ENCODE data around the gene SERPINB10.
A peak's percentile ranks its signal among the peaks of the same experiment; 100 is the strongest.

SERPINB10 gene

GRCh38 chr18:63917817-63918216 lies 10.1 kb downstream of the SERPINB10 start:
- H3K14ac ChIP-seq (ENCODE audit: low read length in 2 of 2), result no peak overlapping the region
- no peak overlapping the region for H3K4ac ChIP-seq (ENCODE audit: low read depth in 1 of 2, low read length in 2 of 2)
- no peaks in the 10 kb centered on the region for H3K9me3 ChIP-seq (ENCODE audit: control insufficient read depth, low read length)
- no peak overlapping the region for H3K4me2 ChIP-seq (ENCODE audit: low read length, poor library complexity, severe bottlenecking)
- no peak overlapping the region for H3K23ac ChIP-seq (ENCODE audit: low read length in 2 of 2)
- H4K8ac ChIP-seq (ENCODE audit: low read length), result no peak overlapping the region
- WGBS, result 73% methylated on average over 3 of the region's 5 CpGs
- H2BK5ac ChIP-seq (ENCODE audit: low read depth, low read length, poor library complexity, severe bottlenecking), result no peak overlapping the region
- no peak for DNase-seq
- H3K36me3 ChIP-seq (ENCODE audit: control insufficient read depth in 1 of 2, insufficient read depth in 2 of 2, low read depth in 1 of 2, low read length in 2 of 2), result no peaks in the 10 kb centered on the region
- no peak overlapping the region for H3K27ac ChIP-seq (ENCODE audit: low read length, poor library complexity, severe bottlenecking)
- H3K4me1 ChIP-seq (ENCODE audit: control insufficient read depth, insufficient read depth, low read depth, low read length), result no peaks in the 10 kb centered on the region
- no peak overlapping the region for H2AFZ ChIP-seq (ENCODE audit: low read depth, low read length)
- H3K27me3 ChIP-seq (ENCODE audit: control insufficient read depth in 1 of 2, insufficient read depth in 1 of 2, low read length in 2 of 2), result peaks cover 0 to 8% of the 10 kb centered on the region in 2 experiments
- no peak overlapping the region for H3K9ac ChIP-seq (ENCODE audit: low read length)
- no peaks in the 10 kb centered on the region for H3K79me1 ChIP-seq (replicated peaks; ENCODE audit: low read length, poor library complexity, severe bottlenecking)
- no peak overlapping the region for H2BK120ac ChIP-seq (ENCODE audit: low read depth, low read length)
- no peak overlapping the region for H3K4me3 ChIP-seq (ENCODE audit: insufficient read depth in 1 of 2, low read depth in 1 of 2, low read length in 2 of 2)
- H2BK12ac ChIP-seq (ENCODE audit: low read length in 2 of 2), result no peak overlapping the region
- no peak overlapping the region for H3K18ac ChIP-seq (ENCODE audit: low read depth in 1 of 2, low read length in 2 of 2)
- no peak overlapping the region for H2BK15ac ChIP-seq (ENCODE audit: low read depth, poor library complexity, severe bottlenecking)
- H2AK5ac ChIP-seq (ENCODE audit: low read length, severe bottlenecking), result no peak overlapping the region
- H4K91ac ChIP-seq (ENCODE audit: low read length), result no peak overlapping the region

- no peak overlapping the region for H3K14ac ChIP-seq (ENCODE audit: low read length in 2 of 2)
- H3K4me2 ChIP-seq (ENCODE audit: low read length, poor library complexity, severe bottlenecking), result no peak overlapping the region
- H3K4me1 ChIP-seq (ENCODE audit: control insufficient read depth, insufficient read depth, low read depth, low read length), result no peaks in the 10 kb centered on the region
- no peaks in the 10 kb centered on the region for H3K36me3 ChIP-seq (ENCODE audit: control insufficient read depth in 1 of 2, insufficient read depth in 2 of 2, low read depth in 1 of 2, low read length in 2 of 2)
- no peak overlapping the region for H3K27ac ChIP-seq (ENCODE audit: low read length, poor library complexity, severe bottlenecking)
- H2BK12ac ChIP-seq (ENCODE audit: low read length in 2 of 2), result no peak overlapping the region
- no peak overlapping the region for H3K4me3 ChIP-seq (ENCODE audit: insufficient read depth in 1 of 2, low read depth in 1 of 2, low read length in 2 of 2)
- H2AFZ ChIP-seq (ENCODE audit: low read depth, low read length), result no peak overlapping the region
- H2AK5ac ChIP-seq (ENCODE audit: low read length, severe bottlenecking), result no peak overlapping the region
- 93% methylated on average over 2 of the region's 2 CpGs for WGBS
- no peak overlapping the region for H3K18ac ChIP-seq (ENCODE audit: low read depth in 1 of 2, low read length in 2 of 2)
- no peaks in the 10 kb centered on the region for H3K9me3 ChIP-seq (ENCODE audit: control insufficient read depth, low read length)
- H2BK15ac ChIP-seq (ENCODE audit: low read depth, poor library complexity, severe bottlenecking), result no peak overlapping the region
- H4K91ac ChIP-seq (ENCODE audit: low read length), result no peak overlapping the region
- no peak overlapping the region for H3K23ac ChIP-seq (ENCODE audit: low read length in 2 of 2)
- no peak overlapping the region for H3K9ac ChIP-seq (ENCODE audit: low read length)
- H3K79me1 ChIP-seq (replicated peaks; ENCODE audit: low read length, poor library complexity, severe bottlenecking), result no peaks in the 10 kb centered on the region
- H3K4ac ChIP-seq (ENCODE audit: low read depth in 1 of 2, low read length in 2 of 2), result no peak overlapping the region
- no peak overlapping the region for H2BK5ac ChIP-seq (ENCODE audit: low read depth, low read length, poor library complexity, severe bottlenecking)
- H3K27me3 ChIP-seq (ENCODE audit: control insufficient read depth in 1 of 2, insufficient read depth in 1 of 2, low read length in 2 of 2), result peaks cover 0 to 8% of the 10 kb centered on the region in 2 experiments
- DNase-seq, result no peak
- no peak overlapping the region for H2BK120ac ChIP-seq (ENCODE audit: low read depth, low read length)
- H4K8ac ChIP-seq (ENCODE audit: low read length), result no peak overlapping the region
These were observed 14.3 kb downstream of the SERPINB10 start for GRCh38 chr18:63922049-63922448.

GRCh38 chr18:63924551-63924950 lies 16.8 kb downstream of the SERPINB10 start:
- no peak overlapping the region for H2BK5ac ChIP-seq (ENCODE audit: low read depth, low read length, poor library complexity, severe bottlenecking)
- H3K4ac ChIP-seq (ENCODE audit: low read depth in 1 of 2, low read length in 2 of 2), result no peak overlapping the region
- H3K23ac ChIP-seq (ENCODE audit: low read length in 2 of 2), result no peak overlapping the region
- no peak overlapping the region for H3K27ac ChIP-seq (ENCODE audit: low read length, poor library complexity, severe bottlenecking)
- no peak overlapping the region for H3K18ac ChIP-seq (ENCODE audit: low read depth in 1 of 2, low read length in 2 of 2)
- no peak overlapping the region for H2BK15ac ChIP-seq (ENCODE audit: low read depth, poor library complexity, severe bottlenecking)
- no peak overlapping the region for H3K4me3 ChIP-seq (ENCODE audit: insufficient read depth in 1 of 2, low read depth in 1 of 2, low read length in 2 of 2)
- H2BK12ac ChIP-seq (ENCODE audit: low read length in 2 of 2), result no peak overlapping the region
- H3K9ac ChIP-seq (ENCODE audit: low read length), result no peak overlapping the region
- H3K9me3 ChIP-seq (ENCODE audit: control insufficient read depth, low read length), result no peaks in the 10 kb centered on the region
- no peak overlapping the region for H4K8ac ChIP-seq (ENCODE audit: low read length)
- H3K14ac ChIP-seq (ENCODE audit: low read length in 2 of 2), result no peak overlapping the region
- H3K4me1 ChIP-seq (ENCODE audit: control insufficient read depth, insufficient read depth, low read depth, low read length), result no peaks in the 10 kb centered on the region
- H3K4me2 ChIP-seq (ENCODE audit: low read length, poor library complexity, severe bottlenecking), result no peak overlapping the region
- H3K27me3 ChIP-seq (ENCODE audit: control insufficient read depth in 1 of 2, insufficient read depth in 1 of 2, low read length in 2 of 2), result peaks cover 0 to 6% of the 10 kb centered on the region in 2 experiments
- H3K36me3 ChIP-seq (ENCODE audit: control insufficient read depth in 1 of 2, insufficient read depth in 2 of 2, low read depth in 1 of 2, low read length in 2 of 2), result no peaks in the 10 kb centered on the region
- H2BK120ac ChIP-seq (ENCODE audit: low read depth, low read length), result no peak overlapping the region
- peak; percentile 65 for DNase-seq
- H4K91ac ChIP-seq (ENCODE audit: low read length), result no peak overlapping the region
- no peak overlapping the region for H2AFZ ChIP-seq (ENCODE audit: low read depth, low read length)
- WGBS, result no CpG with 5 or more reads among the region's 1 CpG
- H3K79me1 ChIP-seq (replicated peaks; ENCODE audit: low read length, poor library complexity, severe bottlenecking), result no peaks in the 10 kb centered on the region
- no peak overlapping the region for H2AK5ac ChIP-seq (ENCODE audit: low read length, severe bottlenecking)

- no peak for DNase-seq
- no peaks in the 10 kb centered on the region for H3K9me3 ChIP-seq (ENCODE audit: control insufficient read depth, low read length)
- no peak overlapping the region for H3K27ac ChIP-seq (ENCODE audit: low read length, poor library complexity, severe bottlenecking)
- H2BK5ac ChIP-seq (ENCODE audit: low read depth, low read length, poor library complexity, severe bottlenecking), result no peak overlapping the region
- H2BK15ac ChIP-seq (ENCODE audit: low read depth, poor library complexity, severe bottlenecking), result no peak overlapping the region
- H3K4ac ChIP-seq (ENCODE audit: low read depth in 1 of 2, low read length in 2 of 2), result no peak overlapping the region
- no peak overlapping the region for H2BK12ac ChIP-seq (ENCODE audit: low read length in 2 of 2)
- H3K36me3 ChIP-seq (ENCODE audit: control insufficient read depth in 1 of 2, insufficient read depth in 2 of 2, low read depth in 1 of 2, low read length in 2 of 2), result no peaks in the 10 kb centered on the region
- H2BK120ac ChIP-seq (ENCODE audit: low read depth, low read length), result no peak overlapping the region
- no peak overlapping the region for H3K4me2 ChIP-seq (ENCODE audit: low read length, poor library complexity, severe bottlenecking)
- no peaks in the 10 kb centered on the region for H3K27me3 ChIP-seq (ENCODE audit: control insufficient read depth in 1 of 2, insufficient read depth in 1 of 2, low read length in 2 of 2)
- H2AFZ ChIP-seq (ENCODE audit: low read depth, low read length), result no peak overlapping the region
- no peak overlapping the region for H2AK5ac ChIP-seq (ENCODE audit: low read length, severe bottlenecking)
- no peak overlapping the region for H3K14ac ChIP-seq (ENCODE audit: low read length in 2 of 2)
- 59% methylated on average over 4 of the region's 8 CpGs for WGBS
- no peak overlapping the region for H3K9ac ChIP-seq (ENCODE audit: low read length)
- no peaks in the 10 kb centered on the region for H3K79me1 ChIP-seq (replicated peaks; ENCODE audit: low read length, poor library complexity, severe bottlenecking)
- no peak overlapping the region for H3K18ac ChIP-seq (ENCODE audit: low read depth in 1 of 2, low read length in 2 of 2)
- H4K8ac ChIP-seq (ENCODE audit: low read length), result no peak overlapping the region
- H3K4me3 ChIP-seq (ENCODE audit: insufficient read depth in 1 of 2, low read depth in 1 of 2, low read length in 2 of 2), result no peak overlapping the region
- no peak overlapping the region for H4K91ac ChIP-seq (ENCODE audit: low read length)
- no peaks in the 10 kb centered on the region for H3K4me1 ChIP-seq (ENCODE audit: control insufficient read depth, insufficient read depth, low read depth, low read length)
- no peak overlapping the region for H3K23ac ChIP-seq (ENCODE audit: low read length in 2 of 2)
These were observed 20.6 kb downstream of the SERPINB10 start for GRCh38 chr18:63928331-63928730.
